Vagina (tissue), 2 donors: ENCODE results near the gene TRPV2. TPM values are rescaled to one million over a fixed set of nuclear protein-coding genes. Genes with fewer than 3 reads are reported as not detected.

Source experiments
- DNase-seq, 2 donors: peaks; one replicate each; pipeline ENCODE4 v3.0.0-alpha.2; 2017; ENCODE audit errors: extremely low spot score in 2 of 2
- H3K27ac ChIP-seq: fragments of 200-600 bp; sonication (generic); one replicate; pipeline ENCODE4 v1.5.1; 2019
- H3K27me3 ChIP-seq: fragments of 200-600 bp; sonication (generic); one replicate; pipeline ENCODE4 v1.5.1; 2019
- H3K36me3 ChIP-seq, 2 donors: fragments of 200-600 bp; sonication (generic); one replicate each; pipeline ENCODE4 v1.5.1; 2017 to 2019
- H3K4me1 ChIP-seq: fragments of 200-600 bp; sonication (generic); one replicate; pipeline ENCODE4 v1.5.1; 2019
- H3K4me3 ChIP-seq, 2 donors: fragments of 200-600 bp; sonication (generic); 1 replicate in 1 of 2; 2 replicates in 1 of 2; pipeline ENCODE4 v1.5.1; 2016 to 2019
- H3K9me3 ChIP-seq: fragments of 200-600 bp; sonication (generic); one replicate; pipeline ENCODE4 v1.5.1; 2019
- CTCF ChIP-seq, 3 experiments: fragments of 450-650 bp in 2 of 3; fragments of 200-600 bp in 1 of 3; sonication (generic) in 1 of 3; IDR thresholded peaks; one replicate each; pipeline ENCODE4 v1.5.1; 2017 to 2019; ENCODE audit warnings: antibody characterized with exemption in 3 of 3, mild to moderate bottlenecking in 2 of 3, moderate library complexity in 2 of 3
- POLR2A ChIP-seq, 2 donors: fragments of 450-650 bp; IDR thresholded peaks; one replicate each; pipeline ENCODE4 v1.6.1; 2017; ENCODE audit warnings: antibody characterized with exemption in 2 of 2, mild to moderate bottlenecking in 2 of 2, moderate library complexity in 2 of 2
- POLR2AphosphoS5 ChIP-seq, 2 donors: sonication (generic); formaldehyde crosslinking; IDR thresholded peaks; one replicate each; pipeline ENCODE4 v1.9.0; 2017; ENCODE audit warnings: antibody characterized with exemption in 2 of 2, mild to moderate bottlenecking in 2 of 2, low read depth in 1 of 2; ENCODE audit not compliant: insufficient read depth in 1 of 2
- intact Hi-C: fragments of 100-400 bp; cut with DNase I; formaldehyde crosslinking; loops from one replicate; pipeline ENCODE4 v1.15.1; 2023
- total RNA-seq: library from RNA; depleted of rRNA; stranded (reverse); fragments of >200 nt; gene quantifications from one replicate; pipeline ENCODE4 v1.2.3, GENCODE V29; 2016

TRPV2 gene
- total RNA-seq, 1 donor from 2014 or later = 22.3 TPM

- intact Hi-C loops = no loop called here
- DNase-seq = no peak
- Histone ChIP-seq H3K36me3 (no peaks in the 10 kb centered on the region), H3K4me1 (peaks cover 3% of the 10 kb centered on the region), H3K4me3 (no peak overlapping the region), H3K9me3 (no peaks in the 10 kb centered on the region), H3K27me3 (no peaks in the 10 kb centered on the region), H3K27ac (no peak overlapping the region)
- TF ChIP-seq POLR2A (IDR thresholded peaks at IDR 0.05) (no peak), POLR2AphosphoS5 (IDR thresholded peaks at IDR 0.05; ENCODE audit: insufficient read depth in 1 of 2, low read depth in 1 of 2) (no peak), CTCF (IDR thresholded peaks at IDR 0.05) (no peak)
Observed at GRCh38 chr17:16471295-16471694, 55.9 kb downstream of the TRPV2 start.

GRCh38 chr17:16472539-16472938 lies 57.2 kb downstream of the TRPV2 start:
- intact Hi-C loops = no loop called here
- H3K9me3 ChIP-seq = no peaks in the 10 kb centered on the region
- H3K27ac ChIP-seq = no peak overlapping the region
- TF ChIP-seq POLR2A (IDR thresholded peaks at IDR 0.05) = no peak
- no peak for TF ChIP-seq POLR2AphosphoS5 (IDR thresholded peaks at IDR 0.05; ENCODE audit: insufficient read depth in 1 of 2, low read depth in 1 of 2)
- TF ChIP-seq CTCF (IDR thresholded peaks at IDR 0.05) = no peak
- H3K4me3 ChIP-seq = no peak overlapping the region
- H3K27me3 ChIP-seq = no peaks in the 10 kb centered on the region
- DNase-seq = no peak
- H3K4me1 ChIP-seq = peaks cover 8% of the 10 kb centered on the region
- no peaks in the 10 kb centered on the region for H3K36me3 ChIP-seq

- TF ChIP-seq CTCF (IDR thresholded peaks at IDR 0.05) (no peak), POLR2A (IDR thresholded peaks at IDR 0.05) (no peak), POLR2AphosphoS5 (IDR thresholded peaks at IDR 0.05; ENCODE audit: insufficient read depth in 1 of 2, low read depth in 1 of 2) (no peak)
- H3K36me3 ChIP-seq = no peaks in the 10 kb centered on the region
- no peaks in the 10 kb centered on the region for H3K27me3 ChIP-seq
- H3K27ac ChIP-seq = no peak overlapping the region
- H3K4me3 ChIP-seq = no peak overlapping the region
- H3K9me3 ChIP-seq = no peaks in the 10 kb centered on the region
- H3K4me1 ChIP-seq = peaks cover 15% of the 10 kb centered on the region
- intact Hi-C loops = no loop called here
- no peak for DNase-seq
Observed at GRCh38 chr17:16473044-16474011, 58.0 kb downstream of the TRPV2 start.

DNA sequence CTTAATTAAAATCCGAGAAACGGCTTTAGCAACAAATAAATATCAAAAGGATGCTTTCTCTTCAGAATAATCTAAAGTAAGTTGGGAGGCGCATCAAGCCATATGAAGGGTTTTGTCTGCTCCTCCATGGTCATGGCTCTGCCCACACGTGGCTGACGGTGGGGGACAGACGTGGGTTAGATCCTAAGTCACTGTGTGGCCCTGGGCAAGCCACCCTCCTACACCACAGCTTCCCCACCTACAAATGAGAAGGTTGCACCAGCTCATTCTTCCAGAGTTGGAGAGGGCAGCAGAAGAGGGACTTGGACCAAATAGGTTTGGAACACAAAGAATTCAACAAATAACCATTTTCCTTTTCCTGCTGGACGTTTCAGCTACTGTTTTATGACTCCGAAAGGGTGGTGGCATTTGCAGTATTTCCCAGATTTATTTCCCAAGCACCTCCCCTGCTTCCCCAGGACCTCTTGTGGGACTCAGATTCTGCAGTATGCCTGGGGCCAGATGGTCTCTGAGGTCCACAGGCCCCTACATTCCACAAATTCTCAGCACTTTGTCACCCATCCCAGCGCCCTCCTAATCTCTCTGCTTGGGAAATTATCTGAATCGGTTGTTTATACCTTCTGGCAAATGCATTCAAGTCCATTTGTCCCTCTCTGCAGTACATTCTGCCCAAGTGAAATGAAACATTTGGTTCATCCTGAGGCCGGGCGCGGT lies 58.8 kb downstream of the TRPV2 start:
- Histone ChIP-seq H3K9me3 (no peaks in the 10 kb centered on the region), H3K36me3 (no peaks in the 10 kb centered on the region)
- intact Hi-C loops = no loop called here

More for the DNA sequence above, 58.8 kb downstream of the TRPV2 start:
- Histone ChIP-seq H3K4me1 (peaks cover 24% of the 10 kb centered on the region), H3K27me3 (no peaks in the 10 kb centered on the region), H3K27ac (no peak overlapping the region), H3K4me3 (no peak overlapping the region)
- no peak for TF ChIP-seq POLR2A (IDR thresholded peaks at IDR 0.05)
- no peak for TF ChIP-seq CTCF (IDR thresholded peaks at IDR 0.05)
- TF ChIP-seq POLR2AphosphoS5 (IDR thresholded peaks at IDR 0.05; ENCODE audit: insufficient read depth in 1 of 2, low read depth in 1 of 2) = no peak
- no peak for DNase-seq
